Fibroblast of the aortic adventitia (primary cell): ENCODE data around the gene LHFPL2. TPM values are rescaled to one million over a fixed set of nuclear protein-coding genes. Genes with fewer than 3 reads are reported as not detected.

Experiments
- DNase-seq: peaks from one replicate; pipeline ENCODE4 v3.0.0-alpha.2; 2010; ENCODE audit warnings: low read depth
- H3K4me3 ChIP-seq: 2 replicates; pipeline ENCODE4 v1.5.1; 2011; ENCODE audit warnings: low read depth, mild to moderate bottlenecking, control low read depth, low read length, moderate library complexity
- CTCF ChIP-seq: IDR thresholded peaks from 2 replicates; pipeline ENCODE4 v1.5.1; 2011; ENCODE audit warnings: mild to moderate bottlenecking, low read length, control low read depth, inconsistent platforms; ENCODE audit not compliant: insufficient read depth
- total RNA-seq: library from RNA; depleted of rRNA; stranded (reverse); fragments of >200 nt; gene quantifications from 2 replicates; pipeline ENCODE4 v1.2.3, GENCODE V29; 2012; ENCODE audit warnings: low replicate concordance

Gene LHFPL2
- total RNA-seq, 1 donor = 81.2 TPM

GRCh38 chr5:78636682-78637081, 11.9 kb downstream of the LHFPL2 start:
- no peak overlapping the region for H3K4me3 ChIP-seq
- DNase-seq = no peak
- TF ChIP-seq CTCF = no peak

GRCh38 chr5:78634634-78635033, 13.9 kb downstream of the LHFPL2 start:
- TF ChIP-seq CTCF = no peak
- H3K4me3 ChIP-seq = no peak overlapping the region
- DNase-seq = peak; percentile 16

- TF ChIP-seq CTCF = no peak
- no peak for DNase-seq
These were observed 14.3 kb downstream of the LHFPL2 start for GRCh38 chr5:78634229-78634628.

GRCh38 chr5:78633700-78634099, 14.9 kb downstream of the LHFPL2 start:
- TF ChIP-seq CTCF = no peak
- peak; percentile 52 for DNase-seq
- H3K4me3 ChIP-seq = no peak overlapping the region

More at GRCh38 chr5:78634229-78634628, 14.3 kb downstream of the LHFPL2 start:
- H3K4me3 ChIP-seq = no peak overlapping the region

GRCh38 chr5:78632467-78632866, 16.1 kb downstream of the LHFPL2 start:
- DNase-seq = no peak
- H3K4me3 ChIP-seq = no peak overlapping the region
- no peak for TF ChIP-seq CTCF

- TF ChIP-seq CTCF = no peak
- no peak overlapping the region for H3K4me3 ChIP-seq
- no peak for DNase-seq
These were observed 16.6 kb downstream of the LHFPL2 start for GRCh38 chr5:78631931-78632330.

- TF ChIP-seq CTCF = no peak
- H3K4me3 ChIP-seq = no peak overlapping the region
- DNase-seq = no peak
These were observed 18.5 kb downstream of the LHFPL2 start for GRCh38 chr5:78630047-78630446.
